ENCODE measurements around the gene IP6K3. TPM values are rescaled to one million over a fixed set of nuclear protein-coding genes. Genes with fewer than 3 reads are reported as not detected.

The IP6K3 gene
- total RNA-seq, 1 donor = under 0.01 TPM

- peak; percentile 77 for DNase-seq (ENCODE audit: insufficient read length, low spot score, missing footprints)
- Histone ChIP-seq H3K27me3 (ENCODE audit: insufficient read depth, low read length) (no peaks in the 10 kb centered on the region), H3K36me3 (ENCODE audit: insufficient read depth, low read length) (peaks cover 48% of the 10 kb centered on the region), H3K27ac (ENCODE audit: low read depth, low read length) (peak overlapping the region; percentile 71), H3K4me1 (ENCODE audit: insufficient read depth, low read length) (peaks cover 37% of the 10 kb centered on the region), H4K20me1 (ENCODE audit: insufficient read depth, low read length) (no peaks in the 10 kb centered on the region), H2AFZ (ENCODE audit: low read length) (no peak overlapping the region), H3K79me2 (ENCODE audit: insufficient read depth, low read length) (peaks cover 9% of the 10 kb centered on the region), H3K9me3 (ENCODE audit: low read depth, low read length) (no peaks in the 10 kb centered on the region), H3K4me3 (ENCODE audit: insufficient read depth, low read length) (no peak overlapping the region), H3K4me2 (ENCODE audit: insufficient read depth, low read length) (no peak overlapping the region)
- TF ChIP-seq, protein P1, sequence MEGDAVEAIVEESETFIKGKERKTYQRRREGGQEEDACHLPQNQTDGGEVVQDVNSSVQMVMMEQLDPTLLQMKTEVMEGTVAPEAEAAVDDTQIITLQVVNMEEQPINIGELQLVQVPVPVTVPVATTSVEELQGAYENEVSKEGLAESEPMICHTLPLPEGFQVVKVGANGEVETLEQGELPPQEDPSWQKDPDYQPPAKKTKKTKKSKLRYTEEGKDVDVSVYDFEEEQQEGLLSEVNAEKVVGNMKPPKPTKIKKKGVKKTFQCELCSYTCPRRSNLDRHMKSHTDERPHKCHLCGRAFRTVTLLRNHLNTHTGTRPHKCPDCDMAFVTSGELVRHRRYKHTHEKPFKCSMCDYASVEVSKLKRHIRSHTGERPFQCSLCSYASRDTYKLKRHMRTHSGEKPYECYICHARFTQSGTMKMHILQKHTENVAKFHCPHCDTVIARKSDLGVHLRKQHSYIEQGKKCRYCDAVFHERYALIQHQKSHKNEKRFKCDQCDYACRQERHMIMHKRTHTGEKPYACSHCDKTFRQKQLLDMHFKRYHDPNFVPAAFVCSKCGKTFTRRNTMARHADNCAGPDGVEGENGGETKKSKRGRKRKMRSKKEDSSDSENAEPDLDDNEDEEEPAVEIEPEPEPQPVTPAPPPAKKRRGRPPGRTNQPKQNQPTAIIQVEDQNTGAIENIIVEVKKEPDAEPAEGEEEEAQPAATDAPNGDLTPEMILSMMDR (IDR thresholded peaks at IDR 0.05; ENCODE audit: extremely low read depth, low read depth, low read length) = no peak
These were observed 55.1 kb downstream of the IP6K3 start for GRCh38 chr6:33691456-33692077.

DNA sequence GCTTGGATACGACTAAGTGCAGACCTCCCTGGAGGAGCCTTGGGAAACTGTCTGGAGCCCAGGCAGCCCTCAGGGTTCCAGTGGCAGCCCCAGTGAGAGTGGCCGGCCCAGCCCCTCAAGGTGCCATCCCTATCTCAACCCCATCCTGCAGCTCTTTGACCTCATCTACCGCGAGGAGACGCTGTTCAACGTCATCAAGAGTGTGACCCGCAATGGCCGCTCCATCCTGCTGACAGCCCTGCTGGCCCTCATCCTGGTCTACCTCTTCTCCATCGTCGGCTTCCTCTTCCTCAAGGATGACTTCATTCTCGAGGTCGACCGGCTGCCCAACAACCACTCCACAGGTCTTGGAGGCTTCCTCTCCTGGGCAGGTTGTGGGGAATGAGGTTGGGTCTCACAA, 55.9 kb downstream of the IP6K3 start:
- Histone ChIP-seq H4K20me1 (ENCODE audit: insufficient read depth, low read length) (no peaks in the 10 kb centered on the region), H2AFZ (ENCODE audit: low read length) (no peak overlapping the region), H3K27me3 (ENCODE audit: insufficient read depth, low read length) (no peaks in the 10 kb centered on the region), H3K4me2 (ENCODE audit: insufficient read depth, low read length) (no peak overlapping the region), H3K27ac (ENCODE audit: low read depth, low read length) (no peak overlapping the region), H3K9me3 (ENCODE audit: low read depth, low read length) (no peaks in the 10 kb centered on the region), H3K79me2 (ENCODE audit: insufficient read depth, low read length) (peaks cover 7% of the 10 kb centered on the region), H3K4me3 (ENCODE audit: insufficient read depth, low read length) (no peak overlapping the region), H3K4me1 (ENCODE audit: insufficient read depth, low read length) (peaks cover 35% of the 10 kb centered on the region), H3K36me3 (ENCODE audit: insufficient read depth, low read length) (peaks cover 48% of the 10 kb centered on the region)
- TF ChIP-seq, protein P1 (IDR thresholded peaks at IDR 0.05; ENCODE audit: extremely low read depth, low read depth, low read length) = no peak
- DNase-seq (ENCODE audit: insufficient read length, low spot score, missing footprints) = peak; percentile 59

- Histone ChIP-seq H4K20me1 (ENCODE audit: insufficient read depth, low read length) (no peaks in the 10 kb centered on the region), H3K4me3 (ENCODE audit: insufficient read depth, low read length) (no peak overlapping the region), H2AFZ (ENCODE audit: low read length) (no peak overlapping the region), H3K27ac (ENCODE audit: low read depth, low read length) (no peak overlapping the region), H3K27me3 (ENCODE audit: insufficient read depth, low read length) (no peaks in the 10 kb centered on the region), H3K79me2 (ENCODE audit: insufficient read depth, low read length) (no peaks in the 10 kb centered on the region), H3K4me2 (ENCODE audit: insufficient read depth, low read length) (no peak overlapping the region), H3K9me3 (ENCODE audit: low read depth, low read length) (no peaks in the 10 kb centered on the region), H3K4me1 (ENCODE audit: insufficient read depth, low read length) (peaks cover 31% of the 10 kb centered on the region), H3K36me3 (ENCODE audit: insufficient read depth, low read length) (peaks cover 40% of the 10 kb centered on the region)
- DNase-seq (ENCODE audit: insufficient read length, low spot score, missing footprints) = peak; percentile 86
- TF ChIP-seq, protein P1 (IDR thresholded peaks at IDR 0.05; ENCODE audit: extremely low read depth, low read depth, low read length) = no peak
These were observed 56.8 kb downstream of the IP6K3 start for GRCh38 chr6:33689879-33690278.

- H4K20me1 ChIP-seq (ENCODE audit: insufficient read depth, low read length) = no peaks in the 10 kb centered on the region
- H3K9me3 ChIP-seq (ENCODE audit: low read depth, low read length) = no peaks in the 10 kb centered on the region
- H3K4me2 ChIP-seq (ENCODE audit: insufficient read depth, low read length) = no peak overlapping the region
- peaks cover 23% of the 10 kb centered on the region for H3K4me1 ChIP-seq (ENCODE audit: insufficient read depth, low read length)
- H3K27ac ChIP-seq (ENCODE audit: low read depth, low read length) = no peak overlapping the region
- peaks cover 40% of the 10 kb centered on the region for H3K36me3 ChIP-seq (ENCODE audit: insufficient read depth, low read length)
- H3K4me3 ChIP-seq (ENCODE audit: insufficient read depth, low read length) = no peak overlapping the region
- TF ChIP-seq, protein P1 (IDR thresholded peaks at IDR 0.05; ENCODE audit: extremely low read depth, low read depth, low read length) = no peak
- H3K79me2 ChIP-seq (ENCODE audit: insufficient read depth, low read length) = no peaks in the 10 kb centered on the region
- DNase-seq (ENCODE audit: insufficient read length, low spot score, missing footprints) = peak; percentile 48
- H2AFZ ChIP-seq (ENCODE audit: low read length) = no peak overlapping the region
- no peaks in the 10 kb centered on the region for H3K27me3 ChIP-seq (ENCODE audit: insufficient read depth, low read length)
These were observed 57.6 kb downstream of the IP6K3 start for GRCh38 chr6:33689148-33689494.

Data from osteoblast (primary cell).